ENCODE data around the gene CCHCR1.

Gene CCHCR1

GRCh38 chr6:31161216-31162126 lies 3.9 kb upstream of the CCHCR1 start:
- no peak for DNase-seq (ENCODE audit: low read depth, low spot score)

- no peak for DNase-seq (ENCODE audit: low read depth, low spot score)
Observed at GRCh38 chr6:31158863-31159855, 1.6 kb upstream of the CCHCR1 start.

- peak; percentile 99 for DNase-seq (ENCODE audit: low read depth, low spot score)
Observed at GRCh38 chr6:31158140-31158862, 699 bp upstream of the CCHCR1 start, which contains the start of gene TCF19. Gene TCF19 (plus strand): TSS chr6:31158589. CDS start chr6:31159470, 881 bp downstream.

- no peak for DNase-seq (ENCODE audit: low read depth, low spot score)
Observed at GRCh38 chr6:31156641-31157040, 961 bp downstream of the CCHCR1 start.

GRCh38 chr6:31154436-31154835 lies 3.2 kb downstream of the CCHCR1 start:
- no peak for DNase-seq (ENCODE audit: low read depth, low spot score)

GRCh38 chr6:31152781-31153180 lies 4.8 kb downstream of the CCHCR1 start:
- no peak for DNase-seq (ENCODE audit: low read depth, low spot score)

- DNase-seq (ENCODE audit: low read depth, low spot score) = no peak
Observed at GRCh38 chr6:31149827-31150447, 7.7 kb downstream of the CCHCR1 start.

- no peak for DNase-seq (ENCODE audit: low read depth, low spot score)
Observed at GRCh38 chr6:31145386-31145785, 12.2 kb downstream of the CCHCR1 start.

GRCh38 chr6:31144970-31145340 lies 12.6 kb downstream of the CCHCR1 start:
- no peak for DNase-seq (ENCODE audit: low read depth, low spot score)

- no peak for DNase-seq (ENCODE audit: low read depth, low spot score)
Observed at GRCh38 chr6:31144296-31144969, 13.2 kb downstream of the CCHCR1 start.

- no peak for DNase-seq (ENCODE audit: low read depth, low spot score)
Observed at GRCh38 chr6:31143148-31143547, 14.5 kb downstream of the CCHCR1 start.

GRCh38 chr6:31142361-31142761 lies 15.2 kb downstream of the CCHCR1 start:
- DNase-seq (ENCODE audit: low read depth, low spot score) = no peak

- DNase-seq (ENCODE audit: low read depth, low spot score) = no peak
Observed at GRCh38 chr6:31140643-31141042, 17.0 kb downstream of the CCHCR1 start.

- DNase-seq (ENCODE audit: low read depth, low spot score) = no peak
Observed at GRCh38 chr6:31139599-31139998, 18.0 kb downstream of the CCHCR1 start.

- DNase-seq (ENCODE audit: low read depth, low spot score) = no peak
Observed at GRCh38 chr6:31138982-31139381, 18.6 kb downstream of the CCHCR1 start, which contains the start of gene PSORS1C2. Gene PSORS1C2 (minus strand): TSS chr6:31139066. CDS start chr6:31139026, 40 bp downstream.

- DNase-seq (ENCODE audit: low read depth, low spot score) = no peak
Observed at GRCh38 chr6:31135710-31136109, 21.9 kb downstream of the CCHCR1 start.

GRCh38 chr6:31132806-31133205 lies 24.8 kb downstream of the CCHCR1 start:
- no peak for DNase-seq (ENCODE audit: low read depth, low spot score)

GRCh38 chr6:31131595-31131994 lies 26.0 kb downstream of the CCHCR1 start:
- DNase-seq (ENCODE audit: low read depth, low spot score) = no peak

GRCh38 chr6:31130751-31131150 lies 26.9 kb downstream of the CCHCR1 start:
- no peak for DNase-seq (ENCODE audit: low read depth, low spot score)

GRCh38 chr6:31129130-31129529 lies 28.5 kb downstream of the CCHCR1 start:
- DNase-seq (ENCODE audit: low read depth, low spot score) = no peak

Data from smooth muscle cell of the brain vasculature (primary cell).